Measurements from ENCODE around the gene TMEM37. TPM values are rescaled to one million over a fixed set of nuclear protein-coding genes. Genes with fewer than 3 reads are reported as not detected.

TMEM37 gene
- total RNA-seq, 1 experiment from 2014 or later, result 2.3 TPM

- RAD21 ChIA-PET (ENCODE audit: low non-redundant PET in 1 of 2, low total read pairs in 2 of 2, uncharacterized antibody in 2 of 2, unreplicated experiment in 2 of 2), result no interaction called here
- Histone ChIP-seq H3K79me2 (ENCODE audit: insufficient read depth, low read length) (no peaks in the 10 kb centered on the region), H3K36me3 (ENCODE audit: control insufficient read depth in 1 of 2, insufficient read depth in 2 of 2, low read length in 2 of 2) (no peaks in the 10 kb centered on the region), H3K4me2 (ENCODE audit: low read length) (no peak overlapping the region), H3K9me3 (ENCODE audit: control insufficient read depth in 1 of 2, insufficient read depth in 1 of 2, low read depth in 1 of 2, low read length in 2 of 2) (no peaks in the 10 kb centered on the region), H3K9me2 (ENCODE audit: insufficient read depth) (no peaks in the 10 kb centered on the region), H3K27me3 (ENCODE audit: insufficient read depth, low read length) (no peaks in the 10 kb centered on the region), H3K27ac (ENCODE audit: low read depth, low read length) (no peak overlapping the region), H2AFZ (ENCODE audit: low read depth, low read length, poor library complexity, severe bottlenecking) (no peak overlapping the region), H3K4me1 (ENCODE audit: control insufficient read depth in 1 of 2, insufficient read depth in 2 of 2, low read length in 2 of 2) (peaks cover 0 to 4% of the 10 kb centered on the region in 2 experiments; a peak in 1 of 4 replicates), H4K20me1 (ENCODE audit: insufficient read depth) (no peaks in the 10 kb centered on the region), H3K9ac (ENCODE audit: low read length) (no peak overlapping the region), H3K4me3 (replicated peaks in 1 of 2; ENCODE audit: low read depth in 1 of 2, low read length in 2 of 2) (no peak overlapping the region)
- no TSS peak for BruUV-seq (replicated peaks)
- CTCF ChIA-PET, result interaction anchor here (2.0 kb wide), 1 partner anchor 10 kb away, joined by 7 read pairs; no protein-coding TSS in a partner anchor
- POLR2A ChIA-PET, result no interaction called here
- ATAC-seq (no peak), DNase-seq (ENCODE audit: low read depth, low spot score) (no peak)
- TF ChIP-seq EGR1 (IDR thresholded peaks at IDR 0.05; ENCODE audit: low read depth) (no peak), CBX3 (IDR thresholded peaks at IDR 0.05; ENCODE audit: low read depth) (no peak)
- intact Hi-C loops (cut with micrococcal nuclease), result no loop called here
Measured at GRCh38 chr2:119466373-119466772, 34.7 kb downstream of the TMEM37 start.

GRCh38 chr2:119468154-119468955 lies 36.7 kb downstream of the TMEM37 start:
- no peak overlapping the region for H3K4me3 ChIP-seq (replicated peaks in 1 of 2; ENCODE audit: low read depth in 1 of 2, low read length in 2 of 2)
- ATAC-seq (no peak), DNase-seq (ENCODE audit: low read depth, low spot score) (no peak)
- H3K9me2 ChIP-seq (ENCODE audit: insufficient read depth), result no peaks in the 10 kb centered on the region
- RAD21 ChIA-PET (ENCODE audit: low non-redundant PET in 1 of 2, low total read pairs in 2 of 2, uncharacterized antibody in 2 of 2, unreplicated experiment in 2 of 2), result no interaction called here
- no peaks in the 10 kb centered on the region for H4K20me1 ChIP-seq (ENCODE audit: insufficient read depth)
- POLR2A ChIA-PET, result no interaction called here
- no peak overlapping the region for H2AFZ ChIP-seq (ENCODE audit: low read depth, low read length, poor library complexity, severe bottlenecking)
- CTCF ChIA-PET, result no interaction called here
- H3K27ac ChIP-seq (ENCODE audit: low read depth, low read length), result no peak overlapping the region
- peaks cover 0 to 4% of the 10 kb centered on the region in 2 experiments; a peak in 1 of 4 replicates for H3K4me1 ChIP-seq (ENCODE audit: control insufficient read depth in 1 of 2, insufficient read depth in 2 of 2, low read length in 2 of 2)
- H3K9me3 ChIP-seq (ENCODE audit: control insufficient read depth in 1 of 2, insufficient read depth in 1 of 2, low read depth in 1 of 2, low read length in 2 of 2), result no peaks in the 10 kb centered on the region
- H3K4me2 ChIP-seq (ENCODE audit: low read length), result no peak overlapping the region
- no TSS peak for BruUV-seq (replicated peaks)
- no peaks in the 10 kb centered on the region for H3K27me3 ChIP-seq (ENCODE audit: insufficient read depth, low read length)
- H3K79me2 ChIP-seq (ENCODE audit: insufficient read depth, low read length), result no peaks in the 10 kb centered on the region
- intact Hi-C loops (cut with micrococcal nuclease), result no loop called here
- H3K36me3 ChIP-seq (ENCODE audit: control insufficient read depth in 1 of 2, insufficient read depth in 2 of 2, low read length in 2 of 2), result no peaks in the 10 kb centered on the region
- no peak overlapping the region for H3K9ac ChIP-seq (ENCODE audit: low read length)
- TF ChIP-seq CTCF (IDR thresholded peaks at IDR 0.05 in 2 of 3, conservative IDR thresholded peaks at IDR 0.05 in 1 of 3; ENCODE audit: borderline replicate concordance in 1 of 3, insufficient read depth in 1 of 3, low read depth in 2 of 3, low read length in 2 of 3) (no peak), CBX3 (IDR thresholded peaks at IDR 0.05; ENCODE audit: low read depth) (no peak), SRF (IDR thresholded peaks at IDR 0.05; ENCODE audit: low read depth) (no peak), ZNF274 (IDR thresholded peaks at IDR 0.05; ENCODE audit: low read depth, low read length) (no peak), MAX (IDR thresholded peaks at IDR 0.05) (no peak), POLR2AphosphoS5 (IDR thresholded peaks at IDR 0.05; ENCODE audit: low read depth, low read length) (no peak), EZH2 (IDR thresholded peaks at IDR 0.05) (no peak), EGR1 (IDR thresholded peaks at IDR 0.05; ENCODE audit: low read depth) (no peak), REST (IDR thresholded peaks at IDR 0.05; ENCODE audit: low read depth) (no peak), YY1 (IDR thresholded peaks at IDR 0.05; ENCODE audit: extremely low read depth, insufficient replicate concordance, low read depth, low read length) (no peak), RAD21 (IDR thresholded peaks at IDR 0.05; ENCODE audit: low read depth) (no peak), ATF3 (IDR thresholded peaks at IDR 0.05) (no peak), CEBPB (IDR thresholded peaks at IDR 0.05; ENCODE audit: low read depth) (no peak)

Data from HCT116 (cell line).